Mucosa of rectum (tissue), 2 donors: Measurements from ENCODE around the gene RUSF1.
"Not testable (repeated sequence)": the region's sequence is repeated elsewhere in the genome, so short reads cannot be mapped to it uniquely, and the experiment has no call there.

Source experiments
- H3K27ac ChIP-seq, 2 donors: one replicate each; pipeline ENCODE4 v1.7.0; 2013; ENCODE audit warnings: inconsistent platforms in 2 of 2, low read depth in 2 of 2, low read length in 2 of 2
- H3K27me3 ChIP-seq, 2 donors: one replicate each; pipeline ENCODE4 v1.7.0; 2013; ENCODE audit warnings: low read length in 2 of 2; ENCODE audit not compliant: control insufficient read depth in 2 of 2, insufficient read depth in 2 of 2
- H3K36me3 ChIP-seq, 2 donors: one replicate each; pipeline ENCODE4 v1.7.0; 2013; ENCODE audit warnings: low read length in 2 of 2; ENCODE audit not compliant: control insufficient read depth in 2 of 2, insufficient read depth in 2 of 2
- H3K4me1 ChIP-seq, 2 donors: one replicate each; pipeline ENCODE4 v1.7.0; 2013; ENCODE audit warnings: low read length in 2 of 2, mild to moderate bottlenecking in 1 of 2; ENCODE audit not compliant: control insufficient read depth in 2 of 2, insufficient read depth in 2 of 2
- H3K4me3 ChIP-seq, 2 donors: one replicate each; pipeline ENCODE4 v1.7.0; 2013; ENCODE audit warnings: low read length in 2 of 2
- H3K9ac ChIP-seq, 2 donors: one replicate each; pipeline ENCODE4 v1.7.0; 2013; ENCODE audit warnings: low read length in 2 of 2, low read depth in 1 of 2, mild to moderate bottlenecking in 1 of 2
- H3K9me3 ChIP-seq, 2 donors: one replicate each; pipeline ENCODE4 v1.7.0; 2013; ENCODE audit warnings: low read length in 2 of 2; ENCODE audit not compliant: control insufficient read depth in 2 of 2
- donor health status: healthy.
- donor health status: Normal muscosa, but diverticular disease.

The RUSF1 gene

GRCh38 chr16:31517800-31518402 is 9.7 kb upstream of the RUSF1 start:
- H3K27ac ChIP-seq: no peak overlapping the region
- H3K36me3 ChIP-seq: no peaks in the 10 kb centered on the region
- no peaks in the 10 kb centered on the region for H3K4me1 ChIP-seq
- H3K9me3 ChIP-seq: no peaks in the 10 kb centered on the region
- peaks cover 0 to 2% of the 10 kb centered on the region in 2 donors for H3K27me3 ChIP-seq
- no peak overlapping the region for H3K9ac ChIP-seq
- no peak overlapping the region for H3K4me3 ChIP-seq

GRCh38 chr16:31513884-31514283 is 5.7 kb upstream of the RUSF1 start:
- no peak overlapping the region for H3K27ac ChIP-seq
- no peak overlapping the region for H3K9ac ChIP-seq
- H3K27me3 ChIP-seq: peaks cover 0 to 2% of the 10 kb centered on the region in 2 donors
- no peaks in the 10 kb centered on the region for H3K36me3 ChIP-seq
- no peaks in the 10 kb centered on the region for H3K9me3 ChIP-seq
- peaks cover 4% of the 10 kb centered on the region in 2 donors for H3K4me1 ChIP-seq
- H3K4me3 ChIP-seq: no peak overlapping the region

- Histone ChIP-seq H3K4me1 (peaks cover 4 to 5% of the 10 kb centered on the region in 2 donors), H3K27me3 (peaks cover 0 to 2% of the 10 kb centered on the region in 2 donors), H3K9ac (no peak overlapping the region)
These were observed 4.9 kb upstream of the RUSF1 start for GRCh38 chr16:31513126-31513525.

GRCh38 chr16:31508706-31509195 is 560 bp upstream of the RUSF1 start:
- Histone ChIP-seq H3K36me3 (peaks cover 8 to 12% of the 10 kb centered on the region in 2 donors), H3K9me3 (no peaks in the 10 kb centered on the region), H3K4me1 (peaks cover 14 to 16% of the 10 kb centered on the region in 2 donors), H3K27ac (peak overlapping the region; percentile 85 to 87), H3K4me3 (peak overlapping the region; percentile 85 to 97), H3K9ac (peak overlapping the region; percentile 84 to 97), H3K27me3 (no peaks in the 10 kb centered on the region)

More at GRCh38 chr16:31513126-31513525, 4.9 kb upstream of the RUSF1 start:
- H3K36me3 ChIP-seq: no peaks in the 10 kb centered on the region
- no peaks in the 10 kb centered on the region for H3K9me3 ChIP-seq
- H3K4me3 ChIP-seq: no peak overlapping the region
- H3K27ac ChIP-seq: no peak overlapping the region

GRCh38 chr16:31507617-31507928 is 618 bp downstream of the RUSF1 start:
- H3K9me3 ChIP-seq: no peaks in the 10 kb centered on the region
- peak overlapping the region; percentile 84 to 97 for H3K9ac ChIP-seq
- H3K4me1 ChIP-seq: peaks cover 14 to 16% of the 10 kb centered on the region in 2 donors
- peak overlapping the region; percentile 85 to 87 for H3K27ac ChIP-seq
- H3K4me3 ChIP-seq: peak overlapping the region; percentile 85 to 97
- H3K36me3 ChIP-seq: peaks cover 8 to 12% of the 10 kb centered on the region in 2 donors
- no peaks in the 10 kb centered on the region for H3K27me3 ChIP-seq

GRCh38 chr16:31505483-31505882 is 2.7 kb downstream of the RUSF1 start:
- H3K4me3 ChIP-seq: no peak overlapping the region
- H3K9ac ChIP-seq: no peak overlapping the region
- H3K27me3 ChIP-seq: no peaks in the 10 kb centered on the region
- peaks cover 14 to 16% of the 10 kb centered on the region in 2 donors for H3K4me1 ChIP-seq
- H3K36me3 ChIP-seq: peaks cover 8 to 13% of the 10 kb centered on the region in 2 donors
- H3K27ac ChIP-seq: no peak overlapping the region
- H3K9me3 ChIP-seq: no peaks in the 10 kb centered on the region

- Histone ChIP-seq H3K27ac (no peak overlapping the region), H3K9ac (no peak overlapping the region), H3K4me3 (no peak overlapping the region), H3K36me3 (peaks cover 9 to 26% of the 10 kb centered on the region in 2 donors), H3K9me3 (no peaks in the 10 kb centered on the region), H3K27me3 (no peaks in the 10 kb centered on the region), H3K4me1 (peaks cover 13 to 15% of the 10 kb centered on the region in 2 donors)
These were observed 4.0 kb downstream of the RUSF1 start for GRCh38 chr16:31504159-31504558.

GRCh38 chr16:31503555-31503954 is 4.6 kb downstream of the RUSF1 start:
- Histone ChIP-seq H3K4me1 (peaks cover 10% of the 10 kb centered on the region in 2 donors), H3K36me3 (peaks cover 15 to 31% of the 10 kb centered on the region in 2 donors)
- not testable (repeated sequence) for H3K27ac ChIP-seq, H3K9me3 ChIP-seq, H3K9ac ChIP-seq, H3K4me3 ChIP-seq, H3K27me3 ChIP-seq

GRCh38 chr16:31502981-31503380 is 5.2 kb downstream of the RUSF1 start:
- Histone ChIP-seq H3K9ac (no peak overlapping the region), H3K9me3 (no peaks in the 10 kb centered on the region), H3K36me3 (peaks cover 21 to 36% of the 10 kb centered on the region in 2 donors), H3K4me3 (no peak overlapping the region), H3K4me1 (peaks cover 10% of the 10 kb centered on the region in 2 donors), H3K27me3 (no peaks in the 10 kb centered on the region), H3K27ac (no peak overlapping the region)

- peaks cover 1 to 3% of the 10 kb centered on the region in 2 donors for H3K4me1 ChIP-seq
- peaks cover 27 to 44% of the 10 kb centered on the region in 2 donors for H3K36me3 ChIP-seq
- no peak overlapping the region for H3K9ac ChIP-seq
- H3K27ac ChIP-seq: no peak overlapping the region
- H3K9me3 ChIP-seq: no peaks in the 10 kb centered on the region
- H3K4me3 ChIP-seq: no peak overlapping the region
- no peaks in the 10 kb centered on the region for H3K27me3 ChIP-seq
These were observed 6.2 kb downstream of the RUSF1 start for GRCh38 chr16:31501966-31502348.
